G401.6 (cell line): ENCODE results near the gene ATP2A3.

Source experiments
- FAIRE-seq: peaks from 2 replicates; lab custom pipeline; 2012; peaks lifted over from hg19 to GRCh38; lab: Jason Lieb, UNC

ATP2A3 gene

GRCh38 chr17:3972281-3972731 is 8.1 kb upstream of the ATP2A3 start:
- FAIRE-seq: no peak

DNA sequence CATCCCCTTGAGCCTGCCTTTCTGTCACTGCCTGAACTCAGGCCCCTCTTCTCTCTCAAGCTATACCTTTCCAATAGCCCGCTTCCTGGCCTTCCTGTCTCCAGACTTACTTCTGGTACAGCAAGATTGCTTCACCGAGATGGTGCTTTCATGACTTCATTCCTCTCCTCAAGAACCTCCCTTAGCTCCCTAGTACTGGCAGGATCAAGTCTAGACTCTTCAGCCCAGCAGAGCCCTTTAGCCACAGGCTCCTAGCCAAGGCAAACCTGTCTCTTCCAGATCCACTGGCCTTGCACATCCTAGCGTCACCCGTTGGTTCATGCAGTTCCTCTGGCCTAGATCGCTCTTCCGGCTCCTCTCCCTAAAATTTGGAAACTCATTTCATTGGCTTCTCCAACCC is 6.4 kb upstream of the ATP2A3 start:
- no peak for FAIRE-seq

- no peak for FAIRE-seq
These were observed 5.7 kb upstream of the ATP2A3 start for GRCh38 chr17:3969963-3970362.

GRCh38 chr17:3968886-3969524 is 4.8 kb upstream of the ATP2A3 start:
- FAIRE-seq: no peak

- no peak for FAIRE-seq
These were observed 3.8 kb upstream of the ATP2A3 start for GRCh38 chr17:3968015-3968414.

- no peak for FAIRE-seq
These were observed 2.6 kb upstream of the ATP2A3 start for GRCh38 chr17:3966720-3967363.

- no peak for FAIRE-seq
These were observed 1.0 kb upstream of the ATP2A3 start for GRCh38 chr17:3965118-3965800.

DNA sequence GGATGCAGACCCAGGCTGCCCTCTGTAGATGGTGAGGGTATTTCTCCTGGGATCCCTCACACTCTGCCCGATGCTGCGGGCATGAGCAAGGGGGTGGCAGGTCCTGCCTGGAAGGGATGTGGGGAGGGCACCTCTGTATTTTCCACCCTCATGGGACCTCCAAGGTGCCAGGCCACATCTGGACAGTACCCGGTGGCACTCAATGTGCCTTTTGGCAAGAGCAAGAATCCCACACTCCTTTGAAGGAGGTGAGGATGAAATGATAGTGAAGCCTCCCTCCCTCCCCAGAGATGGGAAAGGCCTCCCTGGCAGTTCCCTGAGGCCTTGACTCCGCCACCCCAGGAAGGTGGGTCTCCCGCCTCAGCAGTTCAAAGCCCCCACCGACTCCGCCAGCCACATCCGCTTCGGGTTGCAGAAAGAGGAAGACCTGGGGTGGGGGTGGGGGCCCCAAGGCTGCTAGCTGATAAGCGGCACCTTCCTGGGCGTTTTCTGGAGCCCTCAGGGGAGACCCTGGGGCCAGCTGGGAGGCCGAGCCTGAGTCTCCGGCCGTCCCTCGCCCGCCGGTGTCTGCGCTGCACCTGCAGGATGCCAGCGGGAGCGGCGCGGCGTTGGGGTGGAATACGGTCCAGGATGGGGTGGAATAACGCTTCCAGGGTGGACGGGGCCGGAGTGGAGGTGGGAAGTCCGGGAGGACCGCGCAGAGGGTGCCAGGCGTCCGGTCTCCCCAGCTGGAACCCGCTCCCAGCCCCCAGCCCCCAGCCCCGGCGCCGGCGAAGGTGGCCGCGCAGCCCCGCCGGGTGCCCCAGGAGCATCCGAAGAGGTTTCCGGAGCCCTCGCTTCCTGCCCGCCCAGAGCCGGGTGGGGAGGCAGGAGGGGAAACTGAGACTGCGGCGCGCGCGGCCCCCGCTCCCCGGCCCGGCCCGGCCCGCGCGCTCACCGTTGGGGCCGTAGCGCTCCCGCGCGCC is 718 bp downstream of the ATP2A3 start:
- FAIRE-seq: no peak

DNA sequence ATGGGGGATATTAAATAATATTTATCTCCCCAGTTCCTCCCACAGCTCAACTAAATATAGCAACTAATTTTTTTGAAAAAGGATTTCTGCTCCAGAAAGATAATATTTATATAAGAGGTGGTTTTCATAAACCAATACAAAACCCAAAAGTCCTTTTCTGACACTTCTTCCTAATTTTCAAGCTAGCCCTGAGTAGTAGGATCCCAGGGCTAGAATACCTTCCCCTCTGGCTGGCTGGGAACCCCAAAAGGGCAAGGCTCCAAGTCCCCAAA is 1.3 kb downstream of the ATP2A3 start:
- no peak for FAIRE-seq

GRCh38 chr17:3962217-3962964 is 1.8 kb downstream of the ATP2A3 start:
- FAIRE-seq: no peak

- no peak for FAIRE-seq
These were observed 2.6 kb downstream of the ATP2A3 start for GRCh38 chr17:3961564-3962047.

DNA sequence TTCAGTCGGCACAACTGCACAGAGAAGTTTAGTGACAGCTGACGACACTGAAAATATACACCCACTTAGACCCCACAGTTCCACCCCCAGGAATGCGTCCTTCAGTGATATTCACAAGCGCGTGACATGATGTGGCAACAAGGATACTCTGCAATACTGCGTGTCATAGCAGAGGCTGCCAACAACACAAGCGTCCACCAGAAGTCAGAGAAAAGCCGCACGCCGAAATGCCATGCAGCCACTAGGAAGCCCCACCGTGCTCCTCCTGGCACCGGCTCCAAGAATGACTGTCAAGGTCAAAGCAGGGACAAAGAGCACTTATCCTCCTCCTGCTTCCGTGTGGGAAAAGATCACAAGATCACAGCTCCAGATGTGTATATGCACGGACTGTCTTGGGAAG is 3.5 kb downstream of the ATP2A3 start:
- FAIRE-seq: no peak

DNA sequence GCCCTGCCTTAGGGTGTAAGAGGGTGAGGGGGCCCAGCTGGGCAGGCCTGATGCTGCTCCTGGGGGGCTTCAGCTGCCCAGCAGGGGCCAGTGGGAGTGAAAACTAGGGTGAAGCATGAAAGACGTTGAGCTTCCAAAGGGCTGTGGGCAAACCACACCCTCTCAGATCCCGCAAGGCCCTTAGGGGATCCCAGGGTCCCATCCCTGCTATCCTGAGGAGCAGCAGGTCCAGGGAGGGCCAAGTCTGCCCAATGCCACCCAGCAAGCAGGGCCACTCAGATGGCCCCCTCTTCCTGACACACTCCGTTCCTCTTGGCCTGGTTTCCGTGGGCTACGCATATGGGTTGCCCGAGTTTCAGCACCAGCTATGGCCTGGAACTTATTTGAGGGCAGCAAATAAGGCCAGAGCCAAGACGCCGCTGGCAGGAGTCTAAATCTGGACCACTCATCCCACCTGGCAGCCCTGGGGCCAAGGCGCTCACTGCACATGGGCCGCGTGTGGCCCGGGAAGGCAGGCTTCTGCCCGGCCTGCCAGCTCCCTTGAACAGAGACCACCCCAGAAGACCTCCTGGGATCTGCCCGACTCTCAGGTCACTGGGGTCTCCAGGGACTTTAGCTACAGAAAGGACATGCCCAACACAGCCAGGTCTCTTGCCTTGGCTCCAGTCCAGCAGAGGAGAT is 4.2 kb downstream of the ATP2A3 start:
- no peak for FAIRE-seq

- FAIRE-seq: no peak
These were observed 4.8 kb downstream of the ATP2A3 start for GRCh38 chr17:3959295-3959899.

DNA sequence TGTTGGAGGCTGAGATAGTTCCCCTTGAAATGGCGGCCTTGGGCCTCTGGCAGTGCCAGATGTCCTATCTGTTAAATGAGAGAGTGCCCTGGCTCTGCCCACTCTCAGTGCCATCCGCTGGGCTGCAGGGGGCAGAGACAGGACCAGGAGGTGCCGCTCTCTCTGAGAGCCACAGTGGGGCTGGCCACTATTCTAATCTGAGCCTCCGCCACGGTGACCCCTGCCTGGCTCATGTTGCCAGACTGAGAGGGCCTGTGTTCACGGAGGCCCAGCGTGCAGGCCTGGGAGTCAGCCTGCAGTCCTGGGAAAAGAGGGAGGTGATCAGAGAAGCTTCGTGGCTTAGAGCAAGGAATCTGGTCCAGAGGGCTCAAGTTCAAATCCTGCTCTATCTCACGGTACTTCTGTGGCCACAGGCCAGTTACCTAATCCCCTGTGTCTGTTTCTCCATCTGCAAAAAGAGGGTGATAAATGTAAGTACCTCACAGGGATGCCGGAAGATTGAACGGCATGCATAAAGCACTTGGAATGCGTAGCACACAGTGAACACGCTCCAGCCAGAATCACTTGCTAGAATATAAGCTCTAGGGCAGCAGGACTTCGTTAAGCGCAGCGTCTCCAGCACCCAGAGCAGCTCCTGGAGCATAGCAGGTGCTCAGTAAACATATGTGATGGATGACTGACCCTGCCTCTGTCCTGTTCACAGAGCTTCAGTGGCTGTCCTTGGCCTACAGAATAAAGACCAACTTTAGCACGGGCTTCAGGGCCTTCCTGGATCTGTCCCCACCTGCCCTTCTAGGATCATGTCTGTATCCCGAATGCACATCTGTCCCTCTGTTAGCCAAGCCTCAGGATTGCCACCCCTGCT is 6.3 kb downstream of the ATP2A3 start:
- no peak for FAIRE-seq

DNA sequence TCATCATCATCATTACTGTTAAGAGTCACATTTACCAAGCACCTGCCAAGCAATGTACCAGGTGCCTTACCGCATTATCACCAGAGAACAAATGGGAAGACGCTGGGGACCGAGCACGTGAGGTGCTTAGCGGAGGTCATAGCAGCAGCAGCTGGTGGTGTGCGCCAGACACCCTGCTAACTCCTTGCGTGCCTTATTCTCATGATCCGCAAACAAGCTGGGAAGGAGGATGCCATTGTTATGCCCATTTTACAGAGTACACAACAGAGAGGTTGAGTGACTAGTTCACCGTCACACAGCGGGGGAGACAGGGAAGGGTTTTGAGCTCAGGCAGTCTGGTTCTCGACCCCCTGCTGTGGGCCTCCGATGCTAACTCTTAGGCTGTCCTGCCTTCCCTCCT is 7.3 kb downstream of the ATP2A3 start:
- no peak for FAIRE-seq

DNA sequence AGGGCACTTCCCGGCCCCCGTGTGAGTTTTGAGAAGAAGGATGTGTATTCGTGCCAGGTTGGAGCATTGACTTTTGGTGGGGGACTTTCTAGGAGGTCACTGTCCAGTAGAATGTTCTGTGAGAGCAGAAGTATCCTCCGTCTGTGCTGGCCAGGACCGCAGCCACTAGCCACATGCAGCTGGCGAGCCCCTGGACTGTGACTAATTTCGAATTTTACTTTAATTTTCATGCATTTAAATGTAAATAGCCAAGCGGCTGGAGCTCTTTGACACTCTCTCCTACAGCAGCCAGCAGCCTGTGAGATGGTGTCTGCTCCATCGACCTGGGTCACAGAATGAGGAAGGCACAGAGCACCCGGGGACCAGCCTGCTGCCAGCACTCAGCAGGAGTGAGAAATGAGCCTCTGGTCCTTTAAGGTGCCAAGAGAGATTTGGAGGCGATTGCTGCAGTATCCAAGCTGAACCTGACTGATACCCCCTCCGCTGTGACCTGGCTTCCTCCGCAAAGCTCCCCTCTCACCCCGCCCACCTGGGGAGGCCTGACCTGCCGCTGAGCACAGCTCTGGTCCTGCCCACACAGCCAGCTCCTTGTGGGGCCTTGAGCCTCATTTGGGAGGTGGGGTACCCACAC is 7.8 kb downstream of the ATP2A3 start:
- FAIRE-seq: no peak

DNA sequence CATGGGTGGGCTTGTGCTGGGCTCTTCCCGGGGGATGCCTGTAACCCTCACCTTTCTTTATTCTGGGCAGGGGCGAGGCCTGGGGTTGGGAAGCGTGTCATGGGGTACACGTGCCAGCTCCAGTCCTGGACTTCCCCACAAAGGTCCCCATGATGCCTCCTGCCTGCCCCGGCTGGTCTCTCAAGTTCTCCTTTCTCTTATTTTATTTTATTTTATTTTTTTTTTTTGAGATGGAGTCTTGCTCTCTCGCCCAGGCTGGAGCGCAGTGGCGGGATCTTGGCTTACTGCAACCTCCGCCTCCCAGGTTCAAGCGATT is 8.6 kb downstream of the ATP2A3 start:
- FAIRE-seq: no peak

- FAIRE-seq: no peak
These were observed 9.1 kb downstream of the ATP2A3 start for GRCh38 chr17:3954976-3955672.
